GM12878 (cell line): ENCODE data around the gene FSTL4. TPM values are rescaled to one million over a fixed set of nuclear protein-coding genes. Genes with fewer than 3 reads are reported as not detected.

Experiments used
- ATAC-seq: fragments of 200-7000 bp; cut with Tn5 transposase; 3 replicates; pipeline ENCODE4 v1.9.1; 2020; ENCODE audit warnings: mild to moderate bottlenecking, moderate library complexity
- BruUV-seq: library from RNA; stranded (reverse); fragments of 400-500 nt; replicated peaks from 2 replicates; lab custom pipeline; 2021; lab: Mats Ljungman, UMichigan
- CTCF ChIA-PET: fragments of 300-600 bp; sonication (Branson Sonifier 250); formaldehyde crosslinking; extraction: SDS; loops from one replicate; lab custom pipeline; 2021; ENCODE audit warnings: inconsistent platforms; lab: Yijun Ruan, JAX
- POLR2A ChIA-PET: fragments of 350-600 bp; formaldehyde crosslinking; extraction: SDS; loops from one replicate; lab custom pipeline; 2021; ENCODE audit warnings: inconsistent platforms; lab: Charles Lee
- RAD21 ChIA-PET: fragments of 300-600 bp; sonication (Branson Sonifier 250); formaldehyde crosslinking; loops from one replicate; lab custom pipeline; 2023; ENCODE audit warnings: antibody characterized with exemption; ENCODE audit not compliant: unreplicated experiment; lab: Charles Lee
- SMC1A ChIA-PET: fragments of 300-600 bp; sonication (Branson Sonifier 250); formaldehyde crosslinking; loops from one replicate; lab custom pipeline; 2023; ENCODE audit not compliant: unreplicated experiment, uncharacterized antibody; lab: Charles Lee
- DNase-seq: peaks from one replicate; pipeline ENCODE4 v3.0.0-alpha.2; 2011; ENCODE audit warnings: low read depth, low spot score
- FAIRE-seq: peaks from 3 replicates; lab custom pipeline; 2011; peaks lifted over from hg19 to GRCh38; lab: Jason Lieb, UNC
- H2AFZ ChIP-seq: 2 replicates; pipeline ENCODE4 v1.6.0; 2011; ENCODE audit warnings: low read depth, low read length, control low read depth; ENCODE audit not compliant: control insufficient read depth
- H3K27ac ChIP-seq: 2 replicates; pipeline ENCODE4 v1.5.1; 2011; ENCODE audit warnings: control low read depth; ENCODE audit not compliant: control insufficient read depth, insufficient read depth
- H3K27me3 ChIP-seq, 2 experiments: replicated peaks in 1 of 2; 2 replicates each; pipeline versions ENCODE4 v1.6.0 to v1.6.1; 2011; ENCODE audit warnings: low read length in 1 of 2; ENCODE audit not compliant: control insufficient read depth in 2 of 2, insufficient read depth in 2 of 2
- H3K36me3 ChIP-seq, 2 experiments: 2 replicates each; pipeline ENCODE4 v1.5.1; 2011; ENCODE audit warnings: low read length in 1 of 2; ENCODE audit not compliant: control insufficient read depth in 2 of 2, insufficient read depth in 2 of 2
- H3K4me1 ChIP-seq: 2 replicates; pipeline ENCODE4 v1.6.1; 2011; ENCODE audit warnings: mild to moderate bottlenecking, low read length, moderate library complexity, mixed read lengths; ENCODE audit not compliant: control insufficient read depth, insufficient read depth
- H3K4me2 ChIP-seq: 2 replicates; pipeline ENCODE4 v1.6.0; 2011; ENCODE audit warnings: control low read depth; ENCODE audit not compliant: control insufficient read depth, insufficient read depth
- H3K4me3 ChIP-seq: fragments of 200-600 bp; sonication (generic); 2 replicates; pipeline ENCODE4 v1.5.1; 2016
- H3K79me2 ChIP-seq: 2 replicates; pipeline ENCODE4 v1.6.0; 2011; ENCODE audit warnings: low read length; ENCODE audit not compliant: control insufficient read depth, insufficient read depth
- H3K9ac ChIP-seq: 2 replicates; pipeline ENCODE4 v1.8.0; 2011; ENCODE audit warnings: low read length, control low read depth, mixed read lengths; ENCODE audit not compliant: control insufficient read depth, insufficient read depth
- H3K9me3 ChIP-seq: replicated peaks from 3 replicates; pipeline ENCODE4 v1.5.1; 2011; ENCODE audit warnings: mild to moderate bottlenecking, low read length; ENCODE audit not compliant: control insufficient read depth, insufficient read depth
- H4K20me1 ChIP-seq: 2 replicates; pipeline ENCODE4 v1.6.0; 2011; ENCODE audit not compliant: control insufficient read depth, insufficient read depth
- CHD4 ChIP-seq: fragments of 200-600 bp; sonication (generic); IDR thresholded peaks from 2 replicates; pipeline ENCODE4 v1.6.1; 2016; ENCODE audit warnings: mild to moderate bottlenecking
- E2F4 ChIP-seq: IDR thresholded peaks from 2 replicates; pipeline ENCODE4 v1.6.1; 2012; ENCODE audit warnings: low read depth, low read length, improper control_type of control experiment
- JUND ChIP-seq: IDR thresholded peaks from 2 replicates; pipeline ENCODE4 v1.6.1; 2012; ENCODE audit warnings: low read depth, mild to moderate bottlenecking, low read length, improper control_type of control experiment, moderate library complexity
- MTA2 ChIP-seq: fragments of 450-650 bp; IDR thresholded peaks from 2 replicates; pipeline ENCODE4 v1.6.1; 2016; ENCODE audit warnings: low read depth, mild to moderate bottlenecking, moderate library complexity
- NFYA ChIP-seq: IDR thresholded peaks from 2 replicates; pipeline ENCODE4 v1.6.1; 2011; ENCODE audit warnings: low read depth, mild to moderate bottlenecking, low read length, improper control_type of control experiment, borderline replicate concordance
- SUPT20H ChIP-seq: IDR thresholded peaks from 2 replicates; pipeline ENCODE4 v1.6.1; 2011; ENCODE audit warnings: low read depth, mild to moderate bottlenecking, low read length, moderate library complexity, borderline replicate concordance; ENCODE audit not compliant: control insufficient read depth
- WGBS: methylation state at CpG from one replicate; pipeline ENCODE4 v1.1.6; 2016; ENCODE audit warnings: low lambda C conversion rate; ENCODE audit not compliant: insufficient replicate concordance, insufficient coverage; ENCODE audit errors: missing lambda C conversion rate; 5-methylcytosine and 5-hydroxymethylcytosine counted together
- in situ Hi-C: fragments of 300-500 bp; cut with MboI; formaldehyde crosslinking; loops from 9 replicates; pipeline ENCODE4 v1.14.3; 2018; ENCODE audit warnings: mixed read lengths
- intact Hi-C: fragments of 100-400 bp; cut with micrococcal nuclease; formaldehyde crosslinking; loops from one replicate; pipeline ENCODE4 v1.14.2; 2022; ENCODE audit not compliant: unreplicated experiment
- polyA plus RNA-seq, 11 experiments: library from polyadenylated mRNA; depleted of rRNA in 4 of 11; unstranded in 6 of 11; stranded (reverse) in 5 of 11; fragments of >200 nt; fragmentation: Nextera tagmentation in 4 of 11; fragmentation: Illumina TruSeq in 1 of 11; extraction: Ambion mirVana in 4 of 11; extraction: Trizol in 1 of 11; gene quantifications; 1 replicate in 1 of 11; 2 replicates in 10 of 11; pipeline versions ENCODE4 v1.2.1 to v1.2.3, GENCODE V29; 2011 to 2016; ENCODE audit warnings: inconsistent platforms in 2 of 11, missing spikeins in 2 of 11, low read depth in 1 of 11
- total RNA-seq, 4 experiments: library from RNA; depleted of rRNA in 3 of 4; stranded (reverse); fragments of >200 nt in 3 of 4; fragmentation: Illumina TruSeq in 1 of 4; extraction: Trizol in 1 of 4; gene quantifications; 2 replicates each; pipeline versions ENCODE4 v1.2.1 to v1.2.3, GENCODE V29; 2013 to 2021
- TF ChIP-seq, protein P1 (sequence below): fragments of 450-650 bp; IDR thresholded peaks from 2 replicates; pipeline ENCODE4 v1.6.1; 2017; ENCODE audit warnings: mild to moderate bottlenecking, low read depth, inconsistent platforms; ENCODE audit not compliant: poor library complexity, severe bottlenecking
- TF ChIP-seq, protein P2 (sequence below): fragments of 450-650 bp; IDR thresholded peaks from 2 replicates; pipeline ENCODE4 v1.6.1; 2017; ENCODE audit warnings: antibody characterized with exemption, mild to moderate bottlenecking, moderate library complexity
- TF ChIP-seq, protein P3 (sequence below): IDR thresholded peaks from 2 replicates; pipeline ENCODE4 v1.6.1; 2012; ENCODE audit warnings: improper control_type of control experiment, low read depth, low read length; ENCODE audit not compliant: insufficient replicate concordance

Gene FSTL4
- total and polyA plus RNA-seq, 10 of the 15 experiments (the other 5 are each of a cell fraction or from before 2014, with no cell fraction given), result 0.01 to 0.79 (median 0.21) TPM; not detected in 6

DNA sequence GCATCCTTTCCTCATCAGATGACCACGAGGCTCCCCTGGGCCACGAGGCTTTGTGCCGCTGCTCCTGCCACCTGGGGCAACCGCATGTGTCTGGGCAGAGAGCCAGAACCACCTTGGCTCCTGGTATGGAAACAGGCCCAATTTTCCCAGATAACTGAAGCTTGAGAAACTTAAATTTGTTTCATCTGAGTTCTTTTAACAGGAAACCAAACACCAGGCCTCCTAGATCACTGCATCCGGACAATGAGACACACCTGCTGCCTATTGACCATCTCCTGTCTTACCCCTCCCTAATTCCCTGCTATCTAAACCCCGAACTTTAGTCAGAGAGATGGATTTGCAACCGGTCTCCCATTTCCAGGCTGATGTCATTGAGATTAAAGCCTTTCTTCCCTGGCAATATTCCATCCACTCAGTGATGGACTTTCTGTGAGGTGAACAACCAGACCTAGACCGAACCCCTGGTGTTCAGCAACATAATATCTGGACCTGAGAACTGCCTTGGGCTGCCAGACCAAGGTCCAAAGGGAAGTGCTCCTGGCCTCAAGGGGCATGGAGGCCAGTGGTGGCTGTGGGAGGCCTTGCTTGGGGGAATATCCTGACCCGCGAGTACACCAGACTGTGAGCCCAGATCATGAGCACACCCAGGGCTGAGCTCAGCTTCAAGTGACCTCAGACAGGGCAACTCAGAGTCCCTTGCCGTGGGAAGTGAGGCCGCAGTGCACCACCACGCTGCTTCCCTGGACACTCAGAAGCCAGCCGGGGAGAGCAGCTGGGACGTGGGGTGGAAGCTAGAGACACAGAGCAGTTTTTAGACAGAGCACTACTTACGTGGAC lies 360.8 kb downstream of the FSTL4 start:
- no peaks in the 10 kb centered on the region for H3K79me2 ChIP-seq
- no peaks in the 10 kb centered on the region for H3K27me3 ChIP-seq
- intact Hi-C loops (no loop called here), in situ Hi-C loops (no loop called here)
- ChIA-PET RAD21 (interaction anchor here (0.8 kb wide), 1 partner anchor 10 kb away, joined by 3 read pairs; no protein-coding TSS in a partner anchor), POLR2A (no interaction called here), SMC1A (interaction anchor here (1.6 kb wide), 1 partner anchor 10 kb away, joined by 6 read pairs; no protein-coding TSS in a partner anchor), CTCF (interaction anchor here (0.6 to 1.7 kb wide), 3 partner anchors 10 to 200 kb away, joined by 3 to 6 read pairs (median 3); partner anchors contain the start of gene HSPA4)
- H3K4me2 ChIP-seq, result no peak overlapping the region
- FAIRE-seq (no peak), DNase-seq (no peak), ATAC-seq (no peak)
- no peak overlapping the region for H3K9ac ChIP-seq
- H3K27ac ChIP-seq, result no peak overlapping the region
- no peaks in the 10 kb centered on the region for H4K20me1 ChIP-seq
- BruUV-seq, result no TSS peak
- H2AFZ ChIP-seq, result no peak overlapping the region
- H3K4me1 ChIP-seq, result no peaks in the 10 kb centered on the region
- H3K9me3 ChIP-seq, result no peaks in the 10 kb centered on the region
- no peaks in the 10 kb centered on the region for H3K36me3 ChIP-seq
- no peak overlapping the region for H3K4me3 ChIP-seq
- WGBS, result 46% methylated on average over 16 of the region's 16 CpGs
- TF ChIP-seq NFYA (no peak), E2F4 (no peak), CHD4 (no peak), JUND (no peak), MTA2 (no peak), SUPT20H (no peak)
- TF ChIP-seq, protein P1, sequence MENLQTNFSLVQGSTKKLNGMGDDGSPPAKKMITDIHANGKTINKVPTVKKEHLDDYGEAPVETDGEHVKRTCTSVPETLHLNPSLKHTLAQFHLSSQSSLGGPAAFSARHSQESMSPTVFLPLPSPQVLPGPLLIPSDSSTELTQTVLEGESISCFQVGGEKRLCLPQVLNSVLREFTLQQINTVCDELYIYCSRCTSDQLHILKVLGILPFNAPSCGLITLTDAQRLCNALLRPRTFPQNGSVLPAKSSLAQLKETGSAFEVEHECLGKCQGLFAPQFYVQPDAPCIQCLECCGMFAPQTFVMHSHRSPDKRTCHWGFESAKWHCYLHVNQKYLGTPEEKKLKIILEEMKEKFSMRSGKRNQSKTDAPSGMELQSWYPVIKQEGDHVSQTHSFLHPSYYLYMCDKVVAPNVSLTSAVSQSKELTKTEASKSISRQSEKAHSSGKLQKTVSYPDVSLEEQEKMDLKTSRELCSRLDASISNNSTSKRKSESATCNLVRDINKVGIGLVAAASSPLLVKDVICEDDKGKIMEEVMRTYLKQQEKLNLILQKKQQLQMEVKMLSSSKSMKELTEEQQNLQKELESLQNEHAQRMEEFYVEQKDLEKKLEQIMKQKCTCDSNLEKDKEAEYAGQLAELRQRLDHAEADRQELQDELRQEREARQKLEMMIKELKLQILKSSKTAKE, result no peak
- TF ChIP-seq, protein P2, sequence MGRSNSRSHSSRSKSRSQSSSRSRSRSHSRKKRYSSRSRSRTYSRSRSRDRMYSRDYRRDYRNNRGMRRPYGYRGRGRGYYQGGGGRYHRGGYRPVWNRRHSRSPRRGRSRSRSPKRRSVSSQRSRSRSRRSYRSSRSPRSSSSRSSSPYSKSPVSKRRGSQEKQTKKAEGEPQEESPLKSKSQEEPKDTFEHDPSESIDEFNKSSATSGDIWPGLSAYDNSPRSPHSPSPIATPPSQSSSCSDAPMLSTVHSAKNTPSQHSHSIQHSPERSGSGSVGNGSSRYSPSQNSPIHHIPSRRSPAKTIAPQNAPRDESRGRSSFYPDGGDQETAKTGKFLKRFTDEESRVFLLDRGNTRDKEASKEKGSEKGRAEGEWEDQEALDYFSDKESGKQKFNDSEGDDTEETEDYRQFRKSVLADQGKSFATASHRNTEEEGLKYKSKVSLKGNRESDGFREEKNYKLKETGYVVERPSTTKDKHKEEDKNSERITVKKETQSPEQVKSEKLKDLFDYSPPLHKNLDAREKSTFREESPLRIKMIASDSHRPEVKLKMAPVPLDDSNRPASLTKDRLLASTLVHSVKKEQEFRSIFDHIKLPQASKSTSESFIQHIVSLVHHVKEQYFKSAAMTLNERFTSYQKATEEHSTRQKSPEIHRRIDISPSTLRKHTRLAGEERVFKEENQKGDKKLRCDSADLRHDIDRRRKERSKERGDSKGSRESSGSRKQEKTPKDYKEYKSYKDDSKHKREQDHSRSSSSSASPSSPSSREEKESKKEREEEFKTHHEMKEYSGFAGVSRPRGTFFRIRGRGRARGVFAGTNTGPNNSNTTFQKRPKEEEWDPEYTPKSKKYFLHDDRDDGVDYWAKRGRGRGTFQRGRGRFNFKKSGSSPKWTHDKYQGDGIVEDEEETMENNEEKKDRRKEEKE, result no peak
- TF ChIP-seq, protein P3, sequence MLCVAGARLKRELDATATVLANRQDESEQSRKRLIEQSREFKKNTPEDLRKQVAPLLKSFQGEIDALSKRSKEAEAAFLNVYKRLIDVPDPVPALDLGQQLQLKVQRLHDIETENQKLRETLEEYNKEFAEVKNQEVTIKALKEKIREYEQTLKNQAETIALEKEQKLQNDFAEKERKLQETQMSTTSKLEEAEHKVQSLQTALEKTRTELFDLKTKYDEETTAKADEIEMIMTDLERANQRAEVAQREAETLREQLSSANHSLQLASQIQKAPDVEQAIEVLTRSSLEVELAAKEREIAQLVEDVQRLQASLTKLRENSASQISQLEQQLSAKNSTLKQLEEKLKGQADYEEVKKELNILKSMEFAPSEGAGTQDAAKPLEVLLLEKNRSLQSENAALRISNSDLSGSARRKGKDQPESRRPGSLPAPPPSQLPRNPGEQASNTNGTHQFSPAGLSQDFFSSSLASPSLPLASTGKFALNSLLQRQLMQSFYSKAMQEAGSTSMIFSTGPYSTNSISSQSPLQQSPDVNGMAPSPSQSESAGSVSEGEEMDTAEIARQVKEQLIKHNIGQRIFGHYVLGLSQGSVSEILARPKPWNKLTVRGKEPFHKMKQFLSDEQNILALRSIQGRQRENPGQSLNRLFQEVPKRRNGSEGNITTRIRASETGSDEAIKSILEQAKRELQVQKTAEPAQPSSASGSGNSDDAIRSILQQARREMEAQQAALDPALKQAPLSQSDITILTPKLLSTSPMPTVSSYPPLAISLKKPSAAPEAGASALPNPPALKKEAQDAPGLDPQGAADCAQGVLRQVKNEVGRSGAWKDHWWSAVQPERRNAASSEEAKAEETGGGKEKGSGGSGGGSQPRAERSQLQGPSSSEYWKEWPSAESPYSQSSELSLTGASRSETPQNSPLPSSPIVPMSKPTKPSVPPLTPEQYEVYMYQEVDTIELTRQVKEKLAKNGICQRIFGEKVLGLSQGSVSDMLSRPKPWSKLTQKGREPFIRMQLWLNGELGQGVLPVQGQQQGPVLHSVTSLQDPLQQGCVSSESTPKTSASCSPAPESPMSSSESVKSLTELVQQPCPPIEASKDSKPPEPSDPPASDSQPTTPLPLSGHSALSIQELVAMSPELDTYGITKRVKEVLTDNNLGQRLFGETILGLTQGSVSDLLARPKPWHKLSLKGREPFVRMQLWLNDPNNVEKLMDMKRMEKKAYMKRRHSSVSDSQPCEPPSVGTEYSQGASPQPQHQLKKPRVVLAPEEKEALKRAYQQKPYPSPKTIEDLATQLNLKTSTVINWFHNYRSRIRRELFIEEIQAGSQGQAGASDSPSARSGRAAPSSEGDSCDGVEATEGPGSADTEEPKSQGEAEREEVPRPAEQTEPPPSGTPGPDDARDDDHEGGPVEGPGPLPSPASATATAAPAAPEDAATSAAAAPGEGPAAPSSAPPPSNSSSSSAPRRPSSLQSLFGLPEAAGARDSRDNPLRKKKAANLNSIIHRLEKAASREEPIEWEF, result no peak
